PC-9 (cell line): ENCODE data around the gene CEP192.

Experiments used
- CTCF ChIP-seq: fragments of 200-600 bp; sonication (generic); conservative IDR thresholded peaks from 2 replicates; pipeline ENCODE4 v1.6.1; 2017; ENCODE audit warnings: mixed run types, antibody characterized with exemption, mild to moderate bottlenecking, moderate library complexity
- EZH2 ChIP-seq: fragments of 200-600 bp; sonication (generic); IDR thresholded peaks from 2 replicates; pipeline ENCODE4 v1.8.0; 2017; ENCODE audit warnings: antibody characterized with exemption, low read depth

- TF ChIP-seq CTCF (no peak), EZH2 (no peak)
Observed at GRCh38 chr18:12995952-12996477, 4.9 kb downstream of the CEP192 start.
